HepG2 (cell line): ENCODE measurements around the gene STMN3. TPM values are rescaled to one million over a fixed set of nuclear protein-coding genes. Genes with fewer than 3 reads are reported as not detected.

ENCODE experiments used
- ATAC-seq: fragments of 200-7000 bp; cut with Tn5 transposase; 3 replicates; pipeline ENCODE4 v1.9.1; 2020; ENCODE audit warnings: mild to moderate bottlenecking, moderate library complexity
- BruUV-seq: library from RNA; stranded (reverse); fragments of 400-500 nt; replicated peaks from 2 replicates; lab custom pipeline; 2021; lab: Mats Ljungman, UMichigan
- CTCF ChIA-PET: fragments of 300-600 bp; formaldehyde crosslinking; extraction: SDS; loops from one replicate; lab custom pipeline; 2021; ENCODE audit warnings: low total read pairs, inconsistent platforms, low intra/inter-chr PET ratio; lab: Yijun Ruan, JAX
- POLR2A ChIA-PET: fragments of 350-600 bp; sonication (Branson Sonifier 250); formaldehyde crosslinking; loops from one replicate; lab custom pipeline; 2020; ENCODE audit warnings: antibody characterized with exemption, inconsistent platforms; lab: Yijun Ruan, JAX
- DNase-seq: peaks from one replicate; pipeline ENCODE4 v3.0.0-alpha.2; 2015; ENCODE audit warnings: low spot score
- FAIRE-seq: peaks from 3 replicates; lab custom pipeline; 2011; peaks lifted over from hg19 to GRCh38; lab: Jason Lieb, UNC
- H2AFZ ChIP-seq: one replicate; pipeline ENCODE4 v1.6.1; 2011; ENCODE audit warnings: low read length, inconsistent platforms
- H3K27ac ChIP-seq: fragments of 300-600 bp; 3 replicates; pipeline ENCODE4 v1.8.0; 2011; ENCODE audit warnings: mixed run types, mild to moderate bottlenecking, mixed read lengths, low read length, inconsistent platforms; ENCODE audit not compliant: insufficient read depth; ENCODE audit errors: extremely low read length
- H3K27me3 ChIP-seq, 2 experiments: fragments of 200-600 bp in 1 of 2; 2 replicates in 1 of 2; 3 replicates in 1 of 2; pipeline versions ENCODE4 v1.6.0 to v1.8.0; 2011; ENCODE audit warnings: low read length in 2 of 2, mild to moderate bottlenecking in 2 of 2, moderate library complexity in 2 of 2, inconsistent platforms in 1 of 2; ENCODE audit not compliant: insufficient read depth in 2 of 2, control insufficient read depth in 1 of 2
- H3K36me3 ChIP-seq, 2 experiments: fragments of 200-600 bp in 1 of 2; replicated peaks in 1 of 2; 2 replicates in 1 of 2; 3 replicates in 1 of 2; pipeline versions ENCODE4 v1.5.1 to v1.8.0; 2011; ENCODE audit warnings: low read length in 2 of 2, inconsistent platforms in 1 of 2; ENCODE audit not compliant: insufficient read depth in 2 of 2, control insufficient read depth in 1 of 2
- H3K4me1 ChIP-seq: 2 replicates; pipeline ENCODE4 v1.5.1; 2012; ENCODE audit warnings: low read length, inconsistent platforms; ENCODE audit not compliant: insufficient read depth
- H3K4me2 ChIP-seq: 2 replicates; pipeline ENCODE4 v1.6.0; 2011; ENCODE audit warnings: low read depth, low read length, inconsistent platforms
- H3K4me3 ChIP-seq, 3 experiments: fragments of 200-600 bp in 1 of 3; sonication (generic), shearing (Covaris generic) in 1 of 3; replicated peaks in 1 of 3; 2 replicates each; pipeline ENCODE4 v1.5.1; 2011 to 2016; ENCODE audit warnings: low read length in 3 of 3, inconsistent platforms in 2 of 3, low read depth in 2 of 3, mild to moderate bottlenecking in 2 of 3, control low read depth in 1 of 3, mixed read lengths in 1 of 3; ENCODE audit not compliant: insufficient read depth in 1 of 3
- H3K79me2 ChIP-seq: one replicate; pipeline ENCODE4 v1.6.1; 2011; ENCODE audit warnings: low read length, inconsistent platforms; ENCODE audit not compliant: insufficient read depth
- H3K9ac ChIP-seq: 2 replicates; pipeline ENCODE4 v1.6.0; 2011; ENCODE audit warnings: mild to moderate bottlenecking, low read depth, low read length, inconsistent platforms; ENCODE audit not compliant: insufficient read depth
- H3K9me3 ChIP-seq: 2 replicates; pipeline ENCODE4 v1.5.1; 2012; ENCODE audit warnings: mild to moderate bottlenecking, low read length
- H4K20me1 ChIP-seq: 2 replicates; pipeline ENCODE4 v1.6.0; 2011; ENCODE audit warnings: inconsistent platforms, mild to moderate bottlenecking, low read length, moderate library complexity; ENCODE audit not compliant: insufficient read depth
- AGO1 ChIP-seq: fragments of 200-400 bp; formaldehyde crosslinking; IDR thresholded peaks from 2 replicates; pipeline ENCODE4 v1.6.1; 2017; ENCODE audit warnings: mild to moderate bottlenecking, low read depth, low read length, moderate library complexity; ENCODE audit not compliant: poor library complexity, severe bottlenecking
- AGO2 ChIP-seq: fragments of 200-400 bp; formaldehyde crosslinking; optimal IDR thresholded peaks from 2 replicates; pipeline ENCODE3; 2017; ENCODE audit warnings: mild to moderate bottlenecking, low read depth, low read length, moderate library complexity
- CHD2 ChIP-seq: IDR thresholded peaks from 2 replicates; pipeline ENCODE4 v1.6.1; 2011; ENCODE audit warnings: low read depth, low read length, improper control_type of control experiment
- DMAP1 ChIP-seq: IDR thresholded peaks from 2 replicates; pipeline ENCODE4 v1.6.1; 2016
- EED ChIP-seq: sonication (generic); formaldehyde crosslinking; IDR thresholded peaks from 2 replicates; pipeline ENCODE4 v1.5.0; 2020; ENCODE audit warnings: mild to moderate bottlenecking, missing genetic modification reagents
- MTF2 ChIP-seq: sonication (generic); formaldehyde crosslinking; IDR thresholded peaks from 2 replicates; pipeline ENCODE4 v1.5.0; 2020; ENCODE audit warnings: missing genetic modification reagents, borderline replicate concordance
- MYC ChIP-seq: sonication (generic); formaldehyde crosslinking; IDR thresholded peaks from 2 replicates; pipeline ENCODE4 v1.9.0; 2021; ENCODE audit warnings: missing genetic modification reagents, borderline replicate concordance
- NCOR1 ChIP-seq: fragments of 200-600 bp; sonication (generic); IDR thresholded peaks from 2 replicates; pipeline ENCODE4 v1.7.0; 2017; ENCODE audit warnings: antibody characterized with exemption, low read length, borderline replicate concordance
- PITX1 ChIP-seq: sonication (generic); formaldehyde crosslinking; IDR thresholded peaks from 2 replicates; pipeline ENCODE4 v1.5.1; 2020; ENCODE audit warnings: mild to moderate bottlenecking, missing genetic modification reagents
- POLR2A ChIP-seq, 2 experiments: IDR thresholded peaks; 2 replicates each; pipeline ENCODE4 v1.6.1; 2011; ENCODE audit warnings: low read depth in 2 of 2, low read length in 2 of 2, mild to moderate bottlenecking in 1 of 2, moderate library complexity in 1 of 2; ENCODE audit not compliant: insufficient read depth in 1 of 2
- SAFB2 ChIP-seq: sonication (generic); formaldehyde crosslinking; IDR thresholded peaks from 2 replicates; pipeline ENCODE4 v1.5.1; 2020; ENCODE audit warnings: missing genetic modification reagents, low read depth, mild to moderate bottlenecking, borderline replicate concordance
- SKIL ChIP-seq: sonication (generic); formaldehyde crosslinking; IDR thresholded peaks from 2 replicates; pipeline ENCODE4 v1.8.0; 2022; ENCODE audit warnings: missing genetic modification reagents, mild to moderate bottlenecking, moderate library complexity, borderline replicate concordance
- TEAD2 ChIP-seq: sonication (generic); formaldehyde crosslinking; IDR thresholded peaks from 2 replicates; pipeline ENCODE4 v1.9.0; 2021; ENCODE audit warnings: missing genetic modification reagents
- YEATS4 ChIP-seq: sonication (generic); formaldehyde crosslinking; IDR thresholded peaks from 2 replicates; pipeline ENCODE4 v1.4.0; 2020; ENCODE audit warnings: missing genetic modification reagents, borderline replicate concordance
- ZNF136 ChIP-seq: sonication (generic); formaldehyde crosslinking; IDR thresholded peaks from 2 replicates; pipeline ENCODE4 v1.8.1; 2022; ENCODE audit warnings: low read depth, mild to moderate bottlenecking, moderate library complexity, missing genetic modification reagents
- ZNF143 ChIP-seq: sonication (generic); formaldehyde crosslinking; IDR thresholded peaks from 2 replicates; pipeline ENCODE4 v1.4.0; 2020; ENCODE audit warnings: missing genetic modification reagents
- ZNF333 ChIP-seq: sonication (generic); formaldehyde crosslinking; IDR thresholded peaks from 2 replicates; pipeline ENCODE4 v1.4.0; 2020; ENCODE audit warnings: mild to moderate bottlenecking, missing genetic modification reagents, borderline replicate concordance
- ZNF383 ChIP-seq: sonication (generic); formaldehyde crosslinking; IDR thresholded peaks from 2 replicates; pipeline ENCODE4 v1.4.0; 2020; ENCODE audit warnings: missing genetic modification reagents, mild to moderate bottlenecking, borderline replicate concordance
- ZNF768 ChIP-seq: sonication (generic); formaldehyde crosslinking; IDR thresholded peaks from 2 replicates; pipeline ENCODE4 v1.4.0; 2020; ENCODE audit warnings: missing genetic modification reagents
- WGBS: methylation state at CpG from one replicate; pipeline ENCODE4 v1.1.6; 2017; ENCODE audit warnings: low lambda C conversion rate; 5-methylcytosine and 5-hydroxymethylcytosine counted together
- in situ Hi-C: cut with HindIII; loops from 2 replicates; pipeline ENCODE4 v1.10.0; 2017; ENCODE audit warnings: low pct_unique_long_range_greater_than_20kb; ENCODE audit not compliant: extremely low pct_ligation_motif_present
- intact Hi-C: fragments of 100-400 bp; cut with micrococcal nuclease; formaldehyde crosslinking; loops from one replicate; pipeline ENCODE4 v1.10.0; 2022; ENCODE audit not compliant: unreplicated experiment
- polyA plus RNA-seq, 8 experiments: library from polyadenylated mRNA; depleted of rRNA in 3 of 8; stranded (reverse) in 7 of 8; unstranded in 1 of 8; fragments of >200 nt; fragmentation: Illumina TruSeq in 4 of 8; extraction: Trizol in 4 of 8; gene quantifications; 2 replicates each; pipeline versions ENCODE4 v1.2.1 to v1.2.3, GENCODE V29; 2011 to 2016; ENCODE audit warnings: low read depth in 4 of 8, missing spikeins in 1 of 8, mixed read lengths in 1 of 8; ENCODE audit not compliant: insufficient read depth in 1 of 8
- total RNA-seq, 5 experiments: library from RNA; depleted of rRNA; stranded (reverse); fragments of >200 nt; fragmentation: Illumina TruSeq; extraction: Trizol; gene quantifications; 2 replicates each; pipeline ENCODE4 v1.2.3, GENCODE V29; 2016; ENCODE audit warnings: low read depth in 1 of 5
- TF ChIP-seq, protein P1 (sequence below): sonication (generic); formaldehyde crosslinking; IDR thresholded peaks from 2 replicates; pipeline ENCODE4 v1.8.0; 2023; ENCODE audit warnings: mild to moderate bottlenecking, missing genetic modification reagents
- TF ChIP-seq, protein P2 (sequence below): sonication (generic); formaldehyde crosslinking; IDR thresholded peaks from 2 replicates; pipeline ENCODE4 v1.9.0; 2021; ENCODE audit warnings: missing genetic modification reagents, borderline replicate concordance

Gene STMN3
- total and polyA plus RNA-seq, 2 of the 13 experiments (the other 11 are each of a cell fraction or from before 2014, with no cell fraction given) = 21.0 to 48.3 TPM

DNA sequence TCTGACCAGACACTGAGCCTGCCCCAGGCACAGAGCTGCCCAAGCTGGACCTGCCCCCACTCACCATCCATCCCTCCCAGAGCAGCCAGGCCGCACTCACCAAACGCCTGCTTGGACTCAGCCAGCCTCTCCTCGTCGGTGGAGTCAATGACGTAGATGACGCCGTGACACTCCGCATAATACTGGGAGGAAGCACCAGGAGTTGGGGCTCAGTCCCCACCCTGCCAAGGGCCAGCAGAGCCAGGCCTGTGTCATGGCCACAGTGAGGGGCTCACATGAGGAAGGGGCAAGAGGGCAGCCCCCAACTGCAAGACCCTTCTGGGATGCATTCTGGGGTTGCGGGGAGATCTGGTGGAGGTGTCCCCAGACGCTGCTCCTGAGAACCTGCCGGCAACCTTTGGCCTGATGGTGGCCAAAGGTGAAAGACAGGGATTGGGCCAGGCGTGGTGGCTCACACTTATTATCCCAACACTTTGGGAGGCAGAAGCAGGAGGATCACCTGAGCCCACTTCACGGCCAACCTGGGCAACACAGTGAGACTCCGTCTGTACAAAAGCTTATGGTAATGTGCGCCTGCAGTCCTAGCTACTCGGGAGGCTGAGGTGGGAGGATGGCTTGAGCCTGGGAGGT, 48.9 kb upstream of the STMN3 start:
- in situ Hi-C loops (loop anchor here (10.0 kb wide), 1 partner anchor 83 kb away; no protein-coding TSS in a partner anchor), intact Hi-C loops (no loop called here)
- peaks cover 12% of the 10 kb centered on the region; the same call in 1 of the 2 replicates for H4K20me1 ChIP-seq
- no peaks in the 10 kb centered on the region; a peak in 1 of 5 replicates for H3K27me3 ChIP-seq
- POLR2A ChIA-PET = interaction anchor here (0.8 to 12.4 kb wide), 4 partner anchors 34 to 164 kb away, joined by 4 to 190 read pairs (median 8); partner anchors contain the start of genes LIME1, SLC2A4RG and TPD52L2
- no peak for ATAC-seq
- H3K9me3 ChIP-seq = no peaks in the 10 kb centered on the region
- H3K4me2 ChIP-seq = no peak overlapping the region
- peaks cover 17 to 32% of the 10 kb centered on the region in 2 experiments for H3K36me3 ChIP-seq
- WGBS = 95% methylated on average over 16 of the region's 16 CpGs
- H3K27ac ChIP-seq = no peak overlapping the region
- DNase-seq = no peak
- H3K9ac ChIP-seq = no peak overlapping the region
- no peak for FAIRE-seq
- CTCF ChIA-PET = no interaction called here
- peaks cover 19% of the 10 kb centered on the region for H3K4me1 ChIP-seq
- H3K4me3 ChIP-seq = no peak overlapping the region
- no peak overlapping the region for H2AFZ ChIP-seq
- no TSS peak for BruUV-seq
- peaks cover 18% of the 10 kb centered on the region for H3K79me2 ChIP-seq
- TF ChIP-seq, protein P1, sequence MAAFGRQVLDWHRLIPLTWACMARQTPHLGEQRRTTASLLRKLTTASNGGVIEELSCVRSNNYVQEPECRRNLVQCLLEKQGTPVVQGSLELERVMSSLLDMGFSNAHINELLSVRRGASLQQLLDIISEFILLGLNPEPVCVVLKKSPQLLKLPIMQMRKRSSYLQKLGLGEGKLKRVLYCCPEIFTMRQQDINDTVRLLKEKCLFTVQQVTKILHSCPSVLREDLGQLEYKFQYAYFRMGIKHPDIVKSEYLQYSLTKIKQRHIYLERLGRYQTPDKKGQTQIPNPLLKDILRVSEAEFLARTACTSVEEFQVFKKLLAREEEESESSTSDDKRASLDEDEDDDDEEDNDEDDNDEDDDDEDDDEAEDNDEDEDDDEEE (CRISPR knock-in tag) = no peak
- TF ChIP-seq ZNF143 (CRISPR knock-in tag) (peak; percentile 10; the same call in 1 of the 2 replicates), AGO2 (peak; percentile 95), ZNF768 (0 out of 2 replicates have a peak, but pooled peaks have one; percentile 6), SKIL (no peak), ZNF333 (CRISPR knock-in tag) (0 out of 2 replicates have a peak, but pooled peaks have one; percentile 31), AGO1 (peak; percentile 54), ZNF383 (CRISPR knock-in tag) (no peak), NCOR1 (no peak), MTF2 (CRISPR knock-in tag) (no peak), ZNF136 (CRISPR knock-in tag) (no peak), EED (CRISPR knock-in tag) (0 out of 2 replicates have a peak, but pooled peaks have one; percentile 34), POLR2A (IDR thresholded peaks at IDR 0.05; ENCODE audit: insufficient read depth in 1 of 2, low read depth in 2 of 2, low read length in 2 of 2) (peak in 1 of 2 experiments; percentile 54; a peak in 2 of 4 replicates), YEATS4 (CRISPR knock-in tag) (no peak), SAFB2 (CRISPR knock-in tag) (no peak), MYC (0 out of 2 replicates have a peak, but pooled peaks have one; percentile 5), DMAP1 (CRISPR knock-in tag) (no peak), PITX1 (CRISPR knock-in tag) (peak; percentile 27; the same call in 1 of the 2 replicates), TEAD2 (no peak), CHD2 (no peak)
- TF ChIP-seq, protein P2, sequence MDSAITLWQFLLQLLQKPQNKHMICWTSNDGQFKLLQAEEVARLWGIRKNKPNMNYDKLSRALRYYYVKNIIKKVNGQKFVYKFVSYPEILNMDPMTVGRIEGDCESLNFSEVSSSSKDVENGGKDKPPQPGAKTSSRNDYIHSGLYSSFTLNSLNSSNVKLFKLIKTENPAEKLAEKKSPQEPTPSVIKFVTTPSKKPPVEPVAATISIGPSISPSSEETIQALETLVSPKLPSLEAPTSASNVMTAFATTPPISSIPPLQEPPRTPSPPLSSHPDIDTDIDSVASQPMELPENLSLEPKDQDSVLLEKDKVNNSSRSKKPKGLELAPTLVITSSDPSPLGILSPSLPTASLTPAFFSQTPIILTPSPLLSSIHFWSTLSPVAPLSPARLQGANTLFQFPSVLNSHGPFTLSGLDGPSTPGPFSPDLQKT (CRISPR knock-in tag) = no peak
